Stimulated activated CD8-positive, alpha-beta memory T cell treated with anti-CD3 and anti-CD28 coated beads, Interleukin-4, amount 100 ng/mL, for 24 hours (primary cell): ENCODE data around the gene TK2.
"Not testable (repeated sequence)": the region's sequence is repeated elsewhere in the genome, so short reads cannot be mapped to it uniquely, and the experiment has no call there.

Experiments
- DNase-seq: peaks from one replicate; pipeline ENCODE4 v3.0.0-alpha.2; 2020; ENCODE audit warnings: low read depth

TK2 gene

GRCh38 chr16:66549284-66550131 lies at the start of gene TK2:
TK2 (minus strand) TSS chr16:66550122; CDS start chr16:66550061, 61 bp downstream.
- DNase-seq, result peak; percentile 56

GRCh38 chr16:66598111-66598510 lies 48.2 kb upstream of the TK2 start:
- no peak for DNase-seq

GRCh38 chr16:66596986-66597848 lies 47.3 kb upstream of the TK2 start:
- no peak for DNase-seq

- DNase-seq, result not testable (repeated sequence)
Observed at GRCh38 chr16:66596559-66596958, 46.6 kb upstream of the TK2 start.

GRCh38 chr16:66594739-66595138 lies 44.8 kb upstream of the TK2 start:
- no peak for DNase-seq

GRCh38 chr16:66592814-66593213 lies 42.9 kb upstream of the TK2 start:
- no peak for DNase-seq

GRCh38 chr16:66592241-66592640 lies 42.3 kb upstream of the TK2 start:
- no peak for DNase-seq

GRCh38 chr16:66591018-66591417 lies 41.1 kb upstream of the TK2 start:
- no peak for DNase-seq

- no peak for DNase-seq
Observed at GRCh38 chr16:66590322-66590721, 40.4 kb upstream of the TK2 start.

- DNase-seq, result peak; percentile 34
Observed at GRCh38 chr16:66588981-66589713, 39.2 kb upstream of the TK2 start.

- no peak for DNase-seq
Observed at GRCh38 chr16:66587881-66588600, 38.1 kb upstream of the TK2 start.

GRCh38 chr16:66585481-66586239 lies 35.7 kb upstream of the TK2 start:
- no peak for DNase-seq

GRCh38 chr16:66581246-66581952 lies 31.5 kb upstream of the TK2 start:
- DNase-seq, result no peak

- no peak for DNase-seq
Observed at GRCh38 chr16:66580605-66581209, 30.8 kb upstream of the TK2 start.

- peak; percentile 10 for DNase-seq
Observed at GRCh38 chr16:66578651-66579531, 29.0 kb upstream of the TK2 start, which contains the start of gene CMTM2. CMTM2 (plus strand) TSS chr16:66579463; CDS start chr16:66579608, 145 bp downstream.

- DNase-seq, result no peak
Observed at GRCh38 chr16:66576296-66576695, 26.4 kb upstream of the TK2 start.

- DNase-seq, result no peak
Observed at GRCh38 chr16:66575060-66575459, 25.1 kb upstream of the TK2 start.

GRCh38 chr16:66574531-66574930 lies 24.6 kb upstream of the TK2 start:
- DNase-seq, result no peak

- no peak for DNase-seq
Observed at GRCh38 chr16:66574081-66574480, 24.2 kb upstream of the TK2 start.
